Measurements from ENCODE around the gene RHBDD2.
"Not testable (repeated sequence)": the region's sequence is repeated elsewhere in the genome, so short reads cannot be mapped to it uniquely, and the experiment has no call there.

Gene RHBDD2

DNA sequence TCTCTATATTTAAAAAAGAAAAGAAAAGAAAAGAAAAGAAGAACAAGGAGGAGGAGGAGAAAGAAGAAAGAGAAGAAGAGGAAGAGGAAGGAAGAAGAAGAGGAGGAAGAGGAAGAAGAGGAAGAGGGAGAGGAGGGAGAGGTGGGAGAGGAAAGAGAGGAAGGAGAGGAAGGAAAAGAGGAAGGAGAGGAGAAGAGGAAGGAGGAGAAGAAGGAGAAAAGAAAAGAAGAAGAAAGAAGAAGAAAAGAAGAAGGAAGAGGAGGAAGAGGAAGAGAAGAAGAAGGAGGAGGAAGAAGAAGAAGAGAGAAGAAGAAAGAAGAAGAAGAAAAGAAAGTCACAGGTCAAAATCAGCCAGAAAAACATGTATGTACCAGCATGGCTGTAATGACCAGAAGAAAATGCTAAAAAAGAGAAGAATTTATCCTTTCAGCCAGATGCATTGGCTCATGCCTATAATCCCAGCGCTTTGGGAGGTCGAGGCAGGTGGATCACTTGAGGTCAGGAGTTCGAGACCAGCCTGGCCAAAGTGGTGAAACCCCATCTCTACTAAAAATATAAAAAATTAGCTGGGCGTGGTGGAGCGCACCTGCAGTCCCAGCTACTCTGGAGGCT lies 30.8 kb downstream of the RHBDD2 start:
- in situ Hi-C loops (cut with HindIII; ENCODE audit: low sequenced_read_pairs), result no loop called here
- no peak overlapping the region for H3K4me3 ChIP-seq (ENCODE audit: low read depth, low read length)
- TF ChIP-seq, protein P1, sequence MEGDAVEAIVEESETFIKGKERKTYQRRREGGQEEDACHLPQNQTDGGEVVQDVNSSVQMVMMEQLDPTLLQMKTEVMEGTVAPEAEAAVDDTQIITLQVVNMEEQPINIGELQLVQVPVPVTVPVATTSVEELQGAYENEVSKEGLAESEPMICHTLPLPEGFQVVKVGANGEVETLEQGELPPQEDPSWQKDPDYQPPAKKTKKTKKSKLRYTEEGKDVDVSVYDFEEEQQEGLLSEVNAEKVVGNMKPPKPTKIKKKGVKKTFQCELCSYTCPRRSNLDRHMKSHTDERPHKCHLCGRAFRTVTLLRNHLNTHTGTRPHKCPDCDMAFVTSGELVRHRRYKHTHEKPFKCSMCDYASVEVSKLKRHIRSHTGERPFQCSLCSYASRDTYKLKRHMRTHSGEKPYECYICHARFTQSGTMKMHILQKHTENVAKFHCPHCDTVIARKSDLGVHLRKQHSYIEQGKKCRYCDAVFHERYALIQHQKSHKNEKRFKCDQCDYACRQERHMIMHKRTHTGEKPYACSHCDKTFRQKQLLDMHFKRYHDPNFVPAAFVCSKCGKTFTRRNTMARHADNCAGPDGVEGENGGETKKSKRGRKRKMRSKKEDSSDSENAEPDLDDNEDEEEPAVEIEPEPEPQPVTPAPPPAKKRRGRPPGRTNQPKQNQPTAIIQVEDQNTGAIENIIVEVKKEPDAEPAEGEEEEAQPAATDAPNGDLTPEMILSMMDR (IDR thresholded peaks at IDR 0.05; ENCODE audit: low read depth, low read length), result no peak
- DNase-seq (ENCODE audit: low read depth, low spot score), result no peak

DNA sequence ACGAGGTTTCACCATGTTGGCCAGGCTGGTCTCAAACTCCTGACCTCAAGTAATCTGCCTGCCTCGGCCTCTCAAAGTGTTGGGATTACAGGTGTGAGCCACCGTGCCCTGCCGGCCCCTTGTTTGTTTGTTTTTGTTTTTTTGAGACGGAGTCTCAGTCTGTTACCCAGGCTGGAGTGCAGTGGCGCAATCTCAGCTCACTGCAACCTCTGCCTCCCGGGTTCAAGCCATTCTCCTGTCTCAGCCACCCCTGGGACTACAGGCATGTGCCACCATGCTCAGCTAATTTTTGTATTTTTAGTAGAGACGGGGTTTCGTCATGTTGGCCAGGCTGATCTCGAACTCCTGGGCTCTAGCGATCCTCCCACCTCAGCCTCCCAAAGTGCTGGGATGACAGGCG lies 32.4 kb downstream of the RHBDD2 start:
- in situ Hi-C loops (cut with HindIII; ENCODE audit: low sequenced_read_pairs); DNase-seq (ENCODE audit: low read depth, low spot score); H3K4me3 ChIP-seq (ENCODE audit: low read depth, low read length): not testable (repeated sequence)

DNA sequence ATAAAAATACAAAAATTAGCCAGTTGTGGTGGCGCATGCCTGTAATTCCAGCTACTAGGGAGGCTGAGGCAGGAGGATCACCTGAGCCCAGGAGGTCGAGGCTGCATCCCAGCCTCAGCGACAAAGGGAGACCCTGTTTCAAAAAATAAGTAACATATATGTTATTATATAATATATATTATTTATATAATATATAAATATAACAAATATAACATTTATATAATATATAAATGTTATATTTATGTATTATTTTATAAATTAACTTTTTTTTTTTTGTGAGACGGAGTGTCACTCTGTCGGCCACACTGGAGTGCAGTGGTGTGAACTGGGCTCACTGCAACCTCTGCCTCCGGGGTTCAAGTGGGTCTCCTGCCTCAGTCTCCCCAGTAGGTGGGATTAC lies 34.6 kb downstream of the RHBDD2 start:
- DNase-seq (ENCODE audit: low read depth, low spot score), result no peak
- in situ Hi-C loops (cut with HindIII; ENCODE audit: low sequenced_read_pairs), result no loop called here
- no peak overlapping the region for H3K4me3 ChIP-seq (ENCODE audit: low read depth, low read length)
- TF ChIP-seq, protein P1 (IDR thresholded peaks at IDR 0.05; ENCODE audit: low read depth, low read length), result no peak

DNA sequence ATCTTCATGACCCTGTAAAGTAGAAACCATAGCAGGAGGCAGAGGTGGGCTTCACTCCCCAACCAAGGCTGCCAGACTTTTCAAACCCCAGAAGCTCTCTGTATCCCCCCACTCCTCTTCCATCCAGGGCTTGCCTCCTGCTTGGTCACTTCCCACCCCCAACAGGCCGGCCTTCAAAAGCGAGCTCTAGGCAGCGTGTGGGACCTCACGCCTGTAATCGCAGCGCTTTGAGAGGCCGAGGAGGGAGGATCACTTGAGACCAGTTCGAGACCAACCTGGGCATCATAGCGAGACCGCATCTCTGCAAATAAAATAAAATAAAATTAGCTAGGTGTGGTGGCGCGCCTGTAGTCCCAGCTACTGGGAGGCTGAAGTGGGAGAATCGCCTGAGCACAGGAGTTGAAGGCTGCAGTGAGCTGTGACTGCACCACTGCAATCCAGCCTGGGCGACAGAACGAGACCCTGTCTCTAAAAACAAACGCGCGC lies 35.4 kb downstream of the RHBDD2 start:
- in situ Hi-C loops (cut with HindIII; ENCODE audit: low sequenced_read_pairs), result no loop called here
- TF ChIP-seq, protein P1 (IDR thresholded peaks at IDR 0.05; ENCODE audit: low read depth, low read length), result no peak
- no peak for DNase-seq (ENCODE audit: low read depth, low spot score)
- peak overlapping the region; percentile 94 for H3K4me3 ChIP-seq (ENCODE audit: low read depth, low read length)

DNA sequence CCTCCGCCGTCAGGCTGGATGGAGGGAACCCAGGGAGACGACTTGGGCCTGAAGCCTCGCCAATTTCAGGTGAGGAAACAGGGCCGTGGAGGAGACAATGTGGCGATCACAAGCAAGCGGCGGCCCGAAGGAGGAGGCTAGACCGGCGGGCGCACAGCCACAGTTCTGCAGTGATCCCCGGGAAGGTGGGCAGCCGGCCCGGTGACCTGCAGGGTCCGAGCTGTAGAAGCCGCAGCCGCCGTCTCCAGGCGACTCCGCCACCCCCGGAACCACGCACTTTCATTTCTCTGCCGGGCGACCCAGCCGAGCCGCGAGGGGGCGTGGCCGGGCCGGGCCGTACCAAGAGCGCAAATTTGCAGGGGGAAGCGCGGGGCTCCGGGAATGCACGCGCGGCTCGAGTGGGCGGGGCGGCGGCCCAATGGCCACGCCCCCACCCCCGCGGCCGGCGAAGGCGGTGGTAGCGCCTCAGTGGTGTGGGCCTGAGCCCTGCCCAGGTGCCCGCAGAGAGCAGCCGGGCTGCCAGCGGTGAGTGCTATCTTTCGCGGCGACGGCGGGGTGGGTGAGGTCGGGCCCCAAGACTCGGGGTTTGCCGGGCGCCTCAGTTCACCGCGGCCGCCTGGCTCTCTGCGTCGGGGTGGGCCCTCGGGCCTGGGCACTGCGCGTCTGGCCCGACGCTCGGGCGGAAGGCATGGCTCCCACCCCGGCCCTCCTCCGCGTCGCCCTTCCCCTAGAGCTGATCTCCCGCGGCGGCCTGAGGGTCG lies 36.0 kb downstream of the RHBDD2 start, which contains the start of gene POR:
TSS of gene POR (plus strand) at position 501 of the 761 bp plus-strand sequence. CDS start 38,847 bp downstream, outside the sequence.
- peak within 1 kb of the TSS; percentile 94 for H3K4me3 ChIP-seq (ENCODE audit: low read depth, low read length)
- in situ Hi-C loops (cut with HindIII; ENCODE audit: low sequenced_read_pairs), result no loop called here
- TF ChIP-seq, protein P1 (IDR thresholded peaks at IDR 0.05; ENCODE audit: low read depth, low read length), result no peak
- peak; percentile 92 for DNase-seq (ENCODE audit: low read depth, low spot score)

DNA sequence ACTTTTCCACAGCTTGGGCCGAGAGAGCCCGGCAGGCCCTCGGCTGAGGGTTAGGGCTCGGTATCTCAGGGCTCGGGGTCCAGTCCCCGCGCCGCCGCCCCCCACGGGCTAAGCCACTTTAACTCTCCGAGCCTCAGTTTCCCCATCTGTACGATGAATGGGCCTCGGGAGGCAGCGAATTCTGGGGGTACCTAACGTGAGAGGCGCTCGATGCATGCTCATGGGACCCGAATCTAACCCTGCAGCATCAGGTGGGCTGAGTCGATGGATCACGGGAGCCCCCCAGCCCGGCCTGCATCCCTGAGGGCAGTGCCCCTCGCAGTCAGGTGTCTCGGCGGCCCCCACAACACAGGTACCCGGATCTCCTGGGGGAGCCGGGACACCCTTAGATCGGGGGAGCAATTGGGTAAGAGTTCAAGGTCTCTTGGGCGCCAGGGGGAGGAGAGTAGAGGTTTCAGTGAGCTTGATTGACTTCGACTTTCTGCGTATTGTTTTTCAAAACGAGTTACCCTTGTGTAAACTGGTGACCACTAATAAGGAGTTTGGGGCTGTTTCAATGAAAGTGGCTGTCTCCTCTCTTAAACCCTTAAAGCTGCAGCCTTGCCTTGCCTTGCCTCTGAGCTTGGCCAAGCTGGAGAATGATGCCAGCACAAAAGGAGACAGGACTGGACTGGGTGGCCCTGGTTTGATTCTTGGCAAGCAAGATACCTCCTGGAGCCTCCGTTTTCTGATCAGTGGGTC lies 36.8 kb downstream of the RHBDD2 start:
- in situ Hi-C loops (cut with HindIII; ENCODE audit: low sequenced_read_pairs), result no loop called here
- TF ChIP-seq, protein P1 (IDR thresholded peaks at IDR 0.05; ENCODE audit: low read depth, low read length), result no peak
- no peak for DNase-seq (ENCODE audit: low read depth, low spot score)
- peak overlapping the region; percentile 94 for H3K4me3 ChIP-seq (ENCODE audit: low read depth, low read length)

Measured in astrocyte of the spinal cord (primary cell).